ENCODE measurements around the gene ABHD10.
A peak's percentile ranks its signal among the peaks of the same experiment; 100 is the strongest.

ABHD10 gene

GRCh38 chr3:111967068-111967467 is 11.8 kb upstream of the ABHD10 start:
- DNase-seq = no peak

GRCh38 chr3:111967651-111968274 is 11.1 kb upstream of the ABHD10 start:
- peak; percentile 44 to 72 (median 62) for DNase-seq

GRCh38 chr3:111968319-111969054 is 10.3 kb upstream of the ABHD10 start:
- DNase-seq = no peak

- no peak for DNase-seq
Observed at GRCh38 chr3:111970376-111970775, 8.4 kb upstream of the ABHD10 start.

GRCh38 chr3:111971533-111972130 is 7.2 kb upstream of the ABHD10 start:
- no peak for DNase-seq

- no peak for DNase-seq
Observed at GRCh38 chr3:111972891-111973290, 5.9 kb upstream of the ABHD10 start.

GRCh38 chr3:111975131-111975530 is 3.7 kb upstream of the ABHD10 start:
- no peak for DNase-seq

- DNase-seq = no peak
Observed at GRCh38 chr3:111976254-111976653, 2.6 kb upstream of the ABHD10 start.

GRCh38 chr3:111979434-111980038 is 710 bp downstream of the ABHD10 start:
- DNase-seq = no peak

- DNase-seq = no peak
Observed at GRCh38 chr3:111980716-111981456, 2.1 kb downstream of the ABHD10 start.

- no peak for DNase-seq
Observed at GRCh38 chr3:111981457-111981763, 2.6 kb downstream of the ABHD10 start.

- DNase-seq = no peak
Observed at GRCh38 chr3:111984636-111985298, 5.9 kb downstream of the ABHD10 start.

GRCh38 chr3:111986800-111987199 is 8.0 kb downstream of the ABHD10 start:
- DNase-seq = no peak

GRCh38 chr3:111989061-111989678 is 10.3 kb downstream of the ABHD10 start:
- DNase-seq = no peak

- DNase-seq = no peak
Observed at GRCh38 chr3:111993038-111993437, 14.2 kb downstream of the ABHD10 start.

GRCh38 chr3:111998636-111999483 is 20.0 kb downstream of the ABHD10 start, which contains the start of gene TAGLN3:
TAGLN3 (plus strand) TSS chr3:111998922; CDS start chr3:111999423, 501 bp downstream.
- no peak for DNase-seq

GRCh38 chr3:111999484-112000324 is 20.9 kb downstream of the ABHD10 start:
- DNase-seq = no peak

- no peak for DNase-seq
Observed at GRCh38 chr3:112000367-112000771, 21.5 kb downstream of the ABHD10 start.

GRCh38 chr3:112000966-112001365 is 22.1 kb downstream of the ABHD10 start:
- DNase-seq = no peak

GRCh38 chr3:112001526-112001925 is 22.7 kb downstream of the ABHD10 start:
- no peak for DNase-seq
